Neural cell (in vitro differentiated cells): ENCODE measurements around the gene LRRC10B. TPM values are rescaled to one million over a fixed set of nuclear protein-coding genes. Genes with fewer than 3 reads are reported as not detected.

ENCODE experiments used
- H2AFZ ChIP-seq: fragments of 200-600, 300-800 bp; sonication (generic), shearing (Covaris generic); 2 replicates; pipeline ENCODE4 v1.6.0; 2014; ENCODE audit warnings: low read depth, mild to moderate bottlenecking, antibody characterized with exemption, low read length, moderate library complexity
- H3F3A ChIP-seq: fragments of 200-600 bp; shearing (Covaris generic); 2 replicates; pipeline ENCODE4 v1.6.1; 2016; ENCODE audit warnings: mild to moderate bottlenecking, moderate library complexity, mixed read lengths, antibody characterized with exemption, low read length; ENCODE audit not compliant: insufficient read depth, poor library complexity, severe bottlenecking
- H3K27ac ChIP-seq: fragments of 200-600, 300-800 bp; sonication (generic), shearing (Covaris generic); 2 replicates; pipeline ENCODE4 v1.5.1; 2014; ENCODE audit warnings: mild to moderate bottlenecking, low read length, moderate library complexity
- H3K27me3 ChIP-seq: fragments of 300-800, 200-600 bp; sonication (generic), shearing (Covaris generic); 2 replicates; pipeline ENCODE4 v1.6.0; 2014; ENCODE audit warnings: mild to moderate bottlenecking, low read depth, low read length, moderate library complexity; ENCODE audit not compliant: insufficient read depth
- H3K36me3 ChIP-seq: fragments of 300-800, 200-600 bp; sonication (generic), shearing (Covaris generic); 2 replicates; pipeline ENCODE4 v1.5.1; 2014; ENCODE audit warnings: mild to moderate bottlenecking, antibody characterized with exemption, low read length, moderate library complexity; ENCODE audit not compliant: insufficient read depth
- H3K4me2 ChIP-seq: fragments of 300-800, 200-600 bp; sonication (generic), shearing (Covaris generic); 2 replicates; pipeline ENCODE4 v1.6.0; 2014; ENCODE audit warnings: mild to moderate bottlenecking, low read length
- H3K4me3 ChIP-seq: fragments of 300-800, 200-600 bp; sonication (generic), shearing (Covaris generic); 2 replicates; pipeline ENCODE4 v1.5.1; 2014; ENCODE audit warnings: mild to moderate bottlenecking, low read length, moderate library complexity
- H3K79me2 ChIP-seq: fragments of 200-600 bp; shearing (Covaris generic); replicated peaks from 2 replicates; pipeline ENCODE4 v1.6.0; 2014; ENCODE audit warnings: mild to moderate bottlenecking, low read length, moderate library complexity; ENCODE audit not compliant: insufficient read depth
- H3K9ac ChIP-seq: fragments of 300-800, 200-600 bp; sonication (generic), shearing (Covaris generic); 2 replicates; pipeline ENCODE4 v1.6.1; 2016; ENCODE audit warnings: mild to moderate bottlenecking, low read length, mixed read lengths
- H3K9me2 ChIP-seq: fragments of 200-600 bp; shearing (Covaris generic); 2 replicates; pipeline ENCODE4 v1.6.1; 2016; ENCODE audit warnings: mild to moderate bottlenecking, low read length, mixed read lengths; ENCODE audit not compliant: insufficient read depth
- H3K9me3 ChIP-seq: fragments of 200-600, 300-800 bp; sonication (generic), shearing (Covaris generic); 2 replicates; pipeline ENCODE4 v1.6.1; 2016; ENCODE audit warnings: mild to moderate bottlenecking, mixed run types, low read length, moderate library complexity, mixed read lengths
- H4K20me1 ChIP-seq: fragments of 200-600 bp; shearing (Covaris generic); 2 replicates; pipeline ENCODE4 v1.6.1; 2016; ENCODE audit warnings: mild to moderate bottlenecking, mixed run types; ENCODE audit not compliant: insufficient read depth
- CTCF ChIP-seq: fragments of 450-650 bp; IDR thresholded peaks from 2 replicates; pipeline ENCODE4 v1.5.1; 2014; ENCODE audit warnings: antibody characterized with exemption, mild to moderate bottlenecking, moderate library complexity; ENCODE audit not compliant: poor library complexity, severe bottlenecking
- EP300 ChIP-seq: fragments of 450-650 bp; conservative IDR thresholded peaks from 2 replicates; pipeline ENCODE4 v1.6.1; 2014; ENCODE audit warnings: antibody characterized with exemption, mild to moderate bottlenecking, moderate library complexity; ENCODE audit not compliant: poor library complexity, severe bottlenecking
- EZH2 ChIP-seq: fragments of 200-600, 300-800 bp; shearing (Covaris generic), sonication (generic); IDR thresholded peaks from 2 replicates; pipeline ENCODE4 v1.6.1; 2014; ENCODE audit warnings: antibody characterized with exemption, low read length, borderline replicate concordance, mild to moderate bottlenecking; ENCODE audit not compliant: insufficient read depth, poor library complexity, severe bottlenecking
- MXI1 ChIP-seq: fragments of 450-650 bp; conservative IDR thresholded peaks from 2 replicates; pipeline ENCODE4 v1.6.1; 2014; ENCODE audit warnings: antibody characterized with exemption, mild to moderate bottlenecking; ENCODE audit not compliant: poor library complexity, severe bottlenecking
- POLR2AphosphoS5 ChIP-seq: IDR thresholded peaks from 2 replicates; pipeline ENCODE4 v1.6.1; 2012
- RAD21 ChIP-seq: fragments of 450-650 bp; conservative IDR thresholded peaks from 2 replicates; pipeline ENCODE4 v1.6.1; 2014; ENCODE audit warnings: antibody characterized with exemption, mild to moderate bottlenecking, moderate library complexity
- REST ChIP-seq: IDR thresholded peaks from 2 replicates; pipeline ENCODE4 v1.6.1; 2012; ENCODE audit warnings: borderline replicate concordance
- SMC3 ChIP-seq: fragments of 450-650 bp; conservative IDR thresholded peaks from 2 replicates; pipeline ENCODE4 v1.6.1; 2014; ENCODE audit warnings: antibody characterized with exemption, mild to moderate bottlenecking, moderate library complexity; ENCODE audit not compliant: poor library complexity
- TAF1 ChIP-seq: IDR thresholded peaks from 2 replicates; pipeline ENCODE4 v1.6.1; 2012; ENCODE audit warnings: low read depth
- polyA plus RNA-seq: library from polyadenylated mRNA; depleted of rRNA; stranded (reverse); fragments of >200 nt; gene quantifications from 2 replicates; pipeline ENCODE4 v1.2.3, GENCODE V29; 2014

LRRC10B gene
- polyA plus RNA-seq, 1 donor from 2014 or later, result 12.4 TPM

- Histone ChIP-seq H4K20me1 (no peaks in the 10 kb centered on the region), H3K9ac (no peak overlapping the region), H3K36me3 (no peaks in the 10 kb centered on the region), H3F3A (peaks cover 6% of the 10 kb centered on the region), H3K27ac (no peak overlapping the region), H3K9me2 (no peaks in the 10 kb centered on the region), H3K9me3 (no peaks in the 10 kb centered on the region), H3K27me3 (no peaks in the 10 kb centered on the region), H2AFZ (no peak overlapping the region), H3K79me2 (no peaks in the 10 kb centered on the region), H3K4me3 (no peak overlapping the region), H3K4me2 (no peak overlapping the region)
- TF ChIP-seq SMC3, result no peak
- no peak for TF ChIP-seq MXI1
- TF ChIP-seq TAF1, result no peak
- TF ChIP-seq RAD21, result no peak
- TF ChIP-seq POLR2AphosphoS5, result no peak
- no peak for TF ChIP-seq CTCF
- no peak for TF ChIP-seq EZH2
- no peak for TF ChIP-seq REST
- no peak for TF ChIP-seq EP300
Observed at GRCh38 chr11:61484541-61484940, 24.0 kb upstream of the LRRC10B start.

- H3K27me3 ChIP-seq, result no peaks in the 10 kb centered on the region
- H3K9me2 ChIP-seq, result no peaks in the 10 kb centered on the region
- no peak overlapping the region for H2AFZ ChIP-seq
- no peak overlapping the region for H3K9ac ChIP-seq
- TF ChIP-seq REST (no peak), TAF1 (no peak), POLR2AphosphoS5 (no peak), CTCF (no peak), MXI1 (no peak), EZH2 (no peak), SMC3 (no peak), EP300 (no peak), RAD21 (no peak)
- H3K27ac ChIP-seq, result no peak overlapping the region
- H3K9me3 ChIP-seq, result no peaks in the 10 kb centered on the region
- no peaks in the 10 kb centered on the region for H4K20me1 ChIP-seq
- H3F3A ChIP-seq, result peaks cover 6% of the 10 kb centered on the region
- H3K4me2 ChIP-seq, result no peak overlapping the region
- H3K79me2 ChIP-seq, result no peaks in the 10 kb centered on the region
- no peak overlapping the region for H3K4me3 ChIP-seq
- no peaks in the 10 kb centered on the region for H3K36me3 ChIP-seq
Observed at GRCh38 chr11:61485080-61485479, 23.5 kb upstream of the LRRC10B start.
